ENCODE measurements around the gene C19orf67. TPM values are rescaled to one million over a fixed set of nuclear protein-coding genes. Genes with fewer than 3 reads are reported as not detected.

C19orf67 gene
- total and polyA plus RNA-seq, 2 of the 13 experiments (the other 11 are each of a cell fraction or from before 2014, with no cell fraction given), result 0.11 to 0.32 TPM

DNA sequence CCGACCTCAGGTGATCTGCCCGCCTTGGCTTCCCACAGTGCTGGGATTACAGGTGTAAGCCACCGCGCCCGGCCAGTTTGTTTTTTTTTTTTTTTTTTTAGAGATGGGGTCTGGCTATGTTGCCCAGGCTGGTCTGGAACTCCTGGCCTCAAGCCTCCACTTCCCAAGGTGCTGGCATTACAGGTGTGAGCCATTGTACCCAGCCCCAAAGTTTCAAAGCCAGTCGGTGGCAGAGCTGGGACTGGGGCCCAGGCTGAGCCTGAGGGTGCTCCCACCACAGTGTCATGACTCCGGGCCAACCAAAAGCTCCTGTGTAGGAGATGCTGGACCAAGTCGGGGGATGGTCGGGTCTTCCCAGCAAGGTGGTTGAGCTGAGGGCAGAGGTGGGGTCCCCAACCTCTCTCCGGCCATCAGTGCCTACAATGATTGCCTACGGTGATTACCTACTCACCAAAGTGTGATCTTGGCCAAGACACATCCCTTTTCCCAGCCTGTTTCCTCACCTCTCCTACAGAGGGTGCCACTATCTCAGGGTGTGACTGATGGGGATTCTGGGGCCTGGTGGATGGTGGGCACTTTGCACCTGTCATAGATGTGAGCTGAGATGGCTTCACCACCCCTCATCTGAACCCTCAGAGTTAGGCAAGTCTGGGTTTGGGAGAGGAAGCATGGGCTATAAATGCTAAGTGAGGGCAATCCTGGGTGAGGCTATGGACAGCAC, 10.8 kb upstream of the C19orf67 start (continued):
- no peak for TF ChIP-seq ZNF407 (CRISPR knock-in tag; IDR thresholded peaks at IDR 0.05; ENCODE audit: not compliant biosample characterization)
- TF ChIP-seq PCBP2 (optimal IDR thresholded peaks at IDR 0.05; ENCODE audit: low read depth, low read length, poor library complexity, severe bottlenecking), result no peak
- no peak for TF ChIP-seq JDP2 (CRISPR knock-in tag; IDR thresholded peaks at IDR 0.05; ENCODE audit: borderline replicate concordance)
- TF ChIP-seq, protein P1, sequence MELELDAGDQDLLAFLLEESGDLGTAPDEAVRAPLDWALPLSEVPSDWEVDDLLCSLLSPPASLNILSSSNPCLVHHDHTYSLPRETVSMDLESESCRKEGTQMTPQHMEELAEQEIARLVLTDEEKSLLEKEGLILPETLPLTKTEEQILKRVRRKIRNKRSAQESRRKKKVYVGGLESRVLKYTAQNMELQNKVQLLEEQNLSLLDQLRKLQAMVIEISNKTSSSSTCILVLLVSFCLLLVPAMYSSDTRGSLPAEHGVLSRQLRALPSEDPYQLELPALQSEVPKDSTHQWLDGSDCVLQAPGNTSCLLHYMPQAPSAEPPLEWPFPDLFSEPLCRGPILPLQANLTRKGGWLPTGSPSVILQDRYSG (CRISPR knock-in tag; IDR thresholded peaks at IDR 0.05), result no peak
- TF ChIP-seq ATF1 (CRISPR knock-in tag; IDR thresholded peaks at IDR 0.05), result no peak
- TF ChIP-seq ZNF224 (CRISPR knock-in tag; IDR thresholded peaks at IDR 0.05), result no peak
- TF ChIP-seq ARNT2 (CRISPR knock-in tag; IDR thresholded peaks at IDR 0.05; ENCODE audit: low read depth), result no peak
- no peak for TF ChIP-seq ZNF660 (CRISPR knock-in tag; IDR thresholded peaks at IDR 0.05; ENCODE audit: borderline replicate concordance, low read depth)
- TF ChIP-seq GMEB1 (CRISPR knock-in tag; IDR thresholded peaks at IDR 0.05; ENCODE audit: borderline replicate concordance), result no peak
- TF ChIP-seq, protein P2, sequence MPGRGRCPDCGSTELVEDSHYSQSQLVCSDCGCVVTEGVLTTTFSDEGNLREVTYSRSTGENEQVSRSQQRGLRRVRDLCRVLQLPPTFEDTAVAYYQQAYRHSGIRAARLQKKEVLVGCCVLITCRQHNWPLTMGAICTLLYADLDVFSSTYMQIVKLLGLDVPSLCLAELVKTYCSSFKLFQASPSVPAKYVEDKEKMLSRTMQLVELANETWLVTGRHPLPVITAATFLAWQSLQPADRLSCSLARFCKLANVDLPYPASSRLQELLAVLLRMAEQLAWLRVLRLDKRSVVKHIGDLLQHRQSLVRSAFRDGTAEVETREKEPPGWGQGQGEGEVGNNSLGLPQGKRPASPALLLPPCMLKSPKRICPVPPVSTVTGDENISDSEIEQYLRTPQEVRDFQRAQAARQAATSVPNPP (CRISPR knock-in tag; IDR thresholded peaks at IDR 0.05), result no peak
- TF ChIP-seq ATF7-NPFF (CRISPR knock-in tag; IDR thresholded peaks at IDR 0.05; ENCODE audit: low read depth), result no peak
- no peak for TF ChIP-seq ZNF605 (CRISPR knock-in tag; IDR thresholded peaks at IDR 0.05)
- TF ChIP-seq ZNF121 (CRISPR knock-in tag; IDR thresholded peaks at IDR 0.05), result peak; percentile 74
- no peak for TF ChIP-seq POLR2G (IDR thresholded peaks at IDR 0.05; ENCODE audit: low read depth, low read length)
- no peak for TF ChIP-seq SP140L (CRISPR knock-in tag; IDR thresholded peaks at IDR 0.05; ENCODE audit: borderline replicate concordance)
